Stimulated activated CD4-positive, alpha-beta T cell treated with anti-CD3 and anti-CD28 coated beads, Interleukin-2, amount 100 ng/mL, for 48 hours (primary cell): Measurements from ENCODE around the gene DERL3.

Experiments
- DNase-seq, 2 donors: peaks; one replicate each; pipeline ENCODE4 v3.0.0-alpha.2; 2020

Gene DERL3

GRCh38 chr22:23801238-23801821 is 37.5 kb downstream of the DERL3 start:
- no peak for DNase-seq

- no peak for DNase-seq
These were observed 38.2 kb downstream of the DERL3 start for GRCh38 chr22:23800297-23801237.

DNA sequence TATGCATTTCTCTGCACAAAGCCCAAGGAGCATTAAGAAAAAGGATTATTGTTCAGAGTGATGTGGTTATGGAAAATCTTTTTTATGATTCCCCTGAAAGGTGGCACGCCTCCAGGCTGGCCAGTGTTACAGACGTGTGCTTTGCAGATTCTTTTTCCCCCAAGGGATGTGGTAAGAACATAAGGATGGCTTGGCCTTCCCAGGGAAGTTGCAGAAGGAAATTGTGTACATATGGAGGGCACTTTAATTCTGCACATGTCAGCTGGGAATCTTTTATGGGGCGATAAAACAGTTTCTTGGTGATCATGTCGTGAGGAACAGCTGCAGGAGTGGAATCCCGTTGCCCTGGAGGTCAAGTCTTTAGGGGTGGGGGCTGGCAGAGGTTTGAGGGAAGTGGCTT is 42.3 kb downstream of the DERL3 start:
- no peak for DNase-seq

DNA sequence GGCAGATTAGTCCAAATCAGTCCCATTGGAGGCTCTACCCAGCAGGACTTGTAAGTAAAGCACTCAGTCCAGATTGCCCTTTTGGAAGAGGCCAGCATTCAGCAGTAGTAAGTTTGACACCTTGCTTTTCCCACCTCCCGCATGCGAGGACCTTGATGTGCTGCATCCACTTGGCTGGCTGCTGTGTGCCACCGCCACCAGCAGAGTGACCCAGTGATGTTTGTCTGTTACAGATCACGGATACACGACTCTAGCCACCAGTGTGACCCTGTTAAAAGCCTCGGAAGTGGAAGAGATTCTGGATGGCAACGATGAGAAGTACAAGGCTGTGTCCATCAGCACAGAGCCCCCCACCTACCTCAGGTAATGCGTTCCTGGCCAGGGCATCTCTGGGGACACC is 45.5 kb downstream of the DERL3 start:
- DNase-seq: no peak

- DNase-seq: no peak
These were observed 46.8 kb downstream of the DERL3 start for GRCh38 chr22:23791738-23792645.

- no peak for DNase-seq
These were observed 47.7 kb downstream of the DERL3 start for GRCh38 chr22:23790819-23791737.

GRCh38 chr22:23789638-23790037 is 49.2 kb downstream of the DERL3 start:
- DNase-seq: no peak

DNA sequence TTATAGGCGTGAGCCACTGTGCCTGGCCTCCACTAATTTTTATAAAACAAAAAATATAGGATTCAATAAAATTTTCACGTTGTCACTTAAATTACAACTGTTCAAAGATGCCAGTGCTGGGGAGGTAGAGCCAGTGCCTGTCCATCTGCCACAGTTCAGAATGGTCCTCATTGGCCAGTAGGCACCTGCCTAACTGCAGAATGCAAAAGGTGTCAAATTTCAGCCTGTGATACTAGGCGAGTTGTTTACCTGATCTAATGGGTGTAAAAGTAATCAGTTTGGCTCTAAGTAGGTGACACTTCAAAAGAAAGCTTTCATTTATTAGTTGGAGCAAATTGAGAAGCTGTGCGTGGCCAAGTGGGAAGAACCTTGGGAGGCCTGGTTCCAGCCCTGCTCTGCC is 49.7 kb downstream of the DERL3 start:
- no peak for DNase-seq

DNA sequence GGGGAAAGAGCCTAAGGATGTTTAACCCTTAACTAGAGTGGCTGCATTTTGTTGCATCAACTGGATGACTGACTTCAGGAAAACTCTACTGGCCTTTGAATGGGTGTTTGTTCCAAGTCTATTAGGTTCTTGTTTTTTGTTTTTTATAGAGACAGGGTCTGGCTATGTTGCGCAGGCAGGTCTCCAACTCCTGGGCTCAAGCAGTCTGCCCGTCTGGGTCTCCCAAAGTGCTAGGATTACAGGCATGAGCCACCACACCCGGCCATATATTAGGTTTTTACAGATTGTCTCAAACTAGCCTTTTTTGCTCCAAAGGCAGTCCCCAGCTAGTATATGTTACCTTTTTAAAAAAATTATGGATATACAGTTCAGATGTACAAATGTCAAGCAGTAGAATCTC is 50.9 kb downstream of the DERL3 start:
- no peak for DNase-seq

DNA sequence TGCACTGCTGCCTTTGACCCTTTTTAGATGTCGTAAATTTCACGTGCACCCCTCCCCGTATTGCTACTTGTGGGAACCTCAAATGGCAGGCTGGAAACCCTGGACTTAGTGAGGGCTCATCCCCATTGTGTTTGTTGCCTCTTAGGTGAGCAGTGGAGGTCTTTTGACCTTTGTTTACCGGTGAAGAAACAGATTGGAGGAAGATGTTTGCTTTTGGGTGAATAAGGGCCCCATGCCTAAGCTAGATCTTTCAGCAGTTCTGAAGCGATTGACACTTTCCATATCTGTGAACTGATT is 51.3 kb downstream of the DERL3 start:
- no peak for DNase-seq

GRCh38 chr22:23786752-23787599 is 51.8 kb downstream of the DERL3 start, which contains the start of gene SMARCB1:
SMARCB1 (plus strand) TSS chr22:23786966; CDS start chr22:23787170, 204 bp downstream.
- peak; percentile 91 to 92 for DNase-seq

DNA sequence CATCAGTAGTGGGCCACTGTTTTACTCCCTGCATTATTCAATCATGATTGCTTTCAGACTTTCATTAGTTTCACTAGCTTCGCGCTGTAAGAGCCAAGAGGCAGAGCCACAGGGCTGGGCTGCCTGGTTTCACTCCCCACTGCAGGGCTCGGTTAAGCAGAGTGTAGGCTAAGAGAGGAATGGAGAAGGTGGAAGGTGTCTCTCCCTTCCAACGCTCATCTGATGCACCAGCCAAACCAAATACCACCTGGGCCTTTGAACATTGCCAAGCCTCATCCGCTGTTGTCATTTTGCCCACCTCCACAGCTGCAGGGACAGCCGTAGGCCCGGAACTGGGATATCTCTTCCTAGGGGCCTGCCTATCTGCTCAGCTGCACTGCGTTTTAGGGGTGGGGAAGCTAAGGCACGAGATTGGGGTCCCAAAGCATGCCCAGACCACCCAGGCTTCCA is 52.5 kb downstream of the DERL3 start:
- DNase-seq: no peak
